Ishikawa (cell line): ENCODE results near the gene DHDH.

ENCODE experiments used
- CREB1 ChIP-seq: IDR thresholded peaks from 2 replicates; pipeline ENCODE4 v1.6.1; 2012; ENCODE audit warnings: low read depth
- EP300 ChIP-seq: IDR thresholded peaks from 2 replicates; pipeline ENCODE4 v1.6.1; 2012; ENCODE audit warnings: borderline replicate concordance
- FOXM1 ChIP-seq: IDR thresholded peaks from 2 replicates; pipeline ENCODE4 v1.6.1; 2012; ENCODE audit warnings: low read depth, borderline replicate concordance
- NFIC ChIP-seq: IDR thresholded peaks from 2 replicates; pipeline ENCODE4 v1.6.1; 2012
- RAD21 ChIP-seq: IDR thresholded peaks from 2 replicates; pipeline ENCODE4 v1.6.1; 2012; ENCODE audit warnings: low read depth
- TCF12 ChIP-seq: IDR thresholded peaks from 2 replicates; pipeline ENCODE4 v1.6.1; 2012; ENCODE audit warnings: low read depth
- TEAD4 ChIP-seq: IDR thresholded peaks from 2 replicates; pipeline ENCODE4 v1.6.1; 2012
- YY1 ChIP-seq: IDR thresholded peaks from 2 replicates; pipeline ENCODE4 v1.6.1; 2012; ENCODE audit warnings: low read depth
- TF ChIP-seq, protein P1 (sequence below): IDR thresholded peaks from 2 replicates; pipeline ENCODE4 v1.6.1; 2012; ENCODE audit warnings: low read depth, mild to moderate bottlenecking
- TF ChIP-seq, protein P2 (sequence below): IDR thresholded peaks from 2 replicates; pipeline ENCODE4 v1.6.1; 2012
- TF ChIP-seq, protein P3 (sequence below): IDR thresholded peaks from 2 replicates; pipeline ENCODE4 v1.6.1; 2012

DNA sequence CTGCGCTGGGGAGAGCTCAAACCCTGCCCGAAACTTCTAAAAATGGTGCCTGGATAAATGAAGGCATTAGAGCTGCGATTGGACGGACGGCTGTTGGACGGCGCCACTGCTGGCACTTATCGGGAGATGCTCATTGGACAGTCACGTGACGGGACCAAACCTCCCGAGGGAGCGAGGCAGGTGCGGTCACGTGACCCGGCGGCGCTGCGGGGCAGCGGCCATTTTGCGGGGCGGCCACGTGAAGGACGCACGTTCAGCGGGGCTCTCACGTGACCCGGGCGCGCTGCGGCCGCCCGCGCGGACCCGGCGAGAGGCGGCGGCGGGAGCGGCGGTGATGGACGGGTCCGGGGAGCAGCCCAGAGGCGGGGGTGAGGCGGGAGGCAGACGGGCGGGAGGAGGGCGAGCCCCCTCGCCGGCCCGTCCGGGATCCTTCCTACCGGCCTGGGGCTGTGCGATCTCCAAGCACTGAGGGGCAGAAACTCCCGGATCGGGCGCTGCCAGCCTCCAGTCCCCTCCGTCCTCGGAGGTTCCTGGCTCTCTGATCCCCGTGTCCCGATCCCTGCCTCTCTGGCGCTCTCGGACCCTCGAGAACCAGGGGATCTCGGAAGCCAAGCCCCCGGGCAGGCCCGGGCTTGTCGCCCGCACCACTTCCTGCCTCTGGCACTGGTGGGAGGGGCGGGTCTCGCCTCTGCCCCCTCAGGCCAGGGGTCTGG, 21.3 kb downstream of the DHDH start, which contains the start of gene BAX:
- TF ChIP-seq TCF12: peak; percentile 33; the same call in 1 of the 2 replicates
- TF ChIP-seq, protein P1, sequence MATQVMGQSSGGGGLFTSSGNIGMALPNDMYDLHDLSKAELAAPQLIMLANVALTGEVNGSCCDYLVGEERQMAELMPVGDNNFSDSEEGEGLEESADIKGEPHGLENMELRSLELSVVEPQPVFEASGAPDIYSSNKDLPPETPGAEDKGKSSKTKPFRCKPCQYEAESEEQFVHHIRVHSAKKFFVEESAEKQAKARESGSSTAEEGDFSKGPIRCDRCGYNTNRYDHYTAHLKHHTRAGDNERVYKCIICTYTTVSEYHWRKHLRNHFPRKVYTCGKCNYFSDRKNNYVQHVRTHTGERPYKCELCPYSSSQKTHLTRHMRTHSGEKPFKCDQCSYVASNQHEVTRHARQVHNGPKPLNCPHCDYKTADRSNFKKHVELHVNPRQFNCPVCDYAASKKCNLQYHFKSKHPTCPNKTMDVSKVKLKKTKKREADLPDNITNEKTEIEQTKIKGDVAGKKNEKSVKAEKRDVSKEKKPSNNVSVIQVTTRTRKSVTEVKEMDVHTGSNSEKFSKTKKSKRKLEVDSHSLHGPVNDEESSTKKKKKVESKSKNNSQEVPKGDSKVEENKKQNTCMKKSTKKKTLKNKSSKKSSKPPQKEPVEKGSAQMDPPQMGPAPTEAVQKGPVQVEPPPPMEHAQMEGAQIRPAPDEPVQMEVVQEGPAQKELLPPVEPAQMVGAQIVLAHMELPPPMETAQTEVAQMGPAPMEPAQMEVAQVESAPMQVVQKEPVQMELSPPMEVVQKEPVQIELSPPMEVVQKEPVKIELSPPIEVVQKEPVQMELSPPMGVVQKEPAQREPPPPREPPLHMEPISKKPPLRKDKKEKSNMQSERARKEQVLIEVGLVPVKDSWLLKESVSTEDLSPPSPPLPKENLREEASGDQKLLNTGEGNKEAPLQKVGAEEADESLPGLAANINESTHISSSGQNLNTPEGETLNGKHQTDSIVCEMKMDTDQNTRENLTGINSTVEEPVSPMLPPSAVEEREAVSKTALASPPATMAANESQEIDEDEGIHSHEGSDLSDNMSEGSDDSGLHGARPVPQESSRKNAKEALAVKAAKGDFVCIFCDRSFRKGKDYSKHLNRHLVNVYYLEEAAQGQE: no peak
- no peak for TF ChIP-seq FOXM1
- TF ChIP-seq, protein P2, sequence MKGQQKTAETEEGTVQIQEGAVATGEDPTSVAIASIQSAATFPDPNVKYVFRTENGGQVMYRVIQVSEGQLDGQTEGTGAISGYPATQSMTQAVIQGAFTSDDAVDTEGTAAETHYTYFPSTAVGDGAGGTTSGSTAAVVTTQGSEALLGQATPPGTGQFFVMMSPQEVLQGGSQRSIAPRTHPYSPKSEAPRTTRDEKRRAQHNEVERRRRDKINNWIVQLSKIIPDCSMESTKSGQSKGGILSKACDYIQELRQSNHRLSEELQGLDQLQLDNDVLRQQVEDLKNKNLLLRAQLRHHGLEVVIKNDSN: peak; percentile 100
- peak; percentile 99 for TF ChIP-seq YY1
- no peak for TF ChIP-seq RAD21
- TF ChIP-seq, protein P3, sequence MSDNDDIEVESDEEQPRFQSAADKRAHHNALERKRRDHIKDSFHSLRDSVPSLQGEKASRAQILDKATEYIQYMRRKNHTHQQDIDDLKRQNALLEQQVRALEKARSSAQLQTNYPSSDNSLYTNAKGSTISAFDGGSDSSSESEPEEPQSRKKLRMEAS: peak; percentile 87
- TF ChIP-seq TEAD4: no peak
- no peak for TF ChIP-seq EP300
- no peak; the same call in 1 of the 2 replicates for TF ChIP-seq NFIC
- no peak for TF ChIP-seq CREB1
